Lower lobe of right lung (tissue), 2 donors: ENCODE measurements around the gene SSX4. TPM values are rescaled to one million over a fixed set of nuclear protein-coding genes. Genes with fewer than 3 reads are reported as not detected.
"Not testable (repeated sequence)": the region's sequence is repeated elsewhere in the genome, so short reads cannot be mapped to it uniquely, and the experiment has no call there.

ENCODE experiments used
- ATAC-seq, 2 donors: fragments of 200-7000 bp; cut with Tn5 transposase; one replicate each; pipeline ENCODE4 v1.9.1; 2020 to 2022; ENCODE audit warnings: mild to moderate bottlenecking in 2 of 2, moderate library complexity in 2 of 2
- DNase-seq: peaks from one replicate; pipeline ENCODE4 v3.0.0-alpha.2; 2020
- H3K27ac ChIP-seq: fragments of 200-600 bp; one replicate; pipeline ENCODE4 v1.8.0; 2022
- H3K27me3 ChIP-seq: fragments of 200-600 bp; one replicate; pipeline ENCODE4 v1.8.0; 2022; ENCODE audit warnings: low read depth
- H3K36me3 ChIP-seq: fragments of 200-600 bp; one replicate; pipeline ENCODE4 v1.8.0; 2022; ENCODE audit warnings: mild to moderate bottlenecking
- H3K4me1 ChIP-seq: fragments of 200-600 bp; one replicate; pipeline ENCODE4 v1.8.0; 2022
- H3K4me3 ChIP-seq: fragments of 200-600 bp; one replicate; pipeline ENCODE4 v1.8.0; 2022; ENCODE audit warnings: mild to moderate bottlenecking
- H3K9me3 ChIP-seq: fragments of 200-600 bp; one replicate; pipeline ENCODE4 v1.8.0; 2022
- intact Hi-C: fragments of 100-400 bp; cut with DNase I; formaldehyde crosslinking; loops from one replicate; pipeline ENCODE4 v1.11.0; 2022
- total RNA-seq: library from RNA; stranded (reverse); fragmentation: NEBNext Ultra II Directional; extraction: Animal tissue kit (Norgen Biotek cat#: 25700); gene quantifications from one replicate; pipeline ENCODE4 v1.2.1, GENCODE V29; 2021
- donor health status: DM: no; HTN: yes; CAD: no; lungs with severe emphysema.

Gene SSX4
- total RNA-seq, 1 donor from 2014 or later = not detected

GRCh38 chrX:48430166-48430565 is 46.8 kb downstream of the SSX4 start:
- ATAC-seq, intact Hi-C loops, H3K9me3 ChIP-seq, H3K4me1 ChIP-seq, DNase-seq, H3K27me3 ChIP-seq, H3K36me3 ChIP-seq, H3K27ac ChIP-seq, H3K4me3 ChIP-seq: not testable (repeated sequence)

GRCh38 chrX:48433713-48434112 is 50.4 kb downstream of the SSX4 start:
- H3K9me3 ChIP-seq, DNase-seq, H3K27ac ChIP-seq, H3K27me3 ChIP-seq, ATAC-seq, H3K36me3 ChIP-seq, H3K4me3 ChIP-seq, intact Hi-C loops, H3K4me1 ChIP-seq: not testable (repeated sequence)

Other genes starting within 250 kb of the SSX4 start
- gene SSX5, start 186.7 kb upstream of the SSX4 start, total RNA-seq = not detected
- not detected for gene SSX1, start 128.1 kb upstream of the SSX4 start, total RNA-seq
- not detected for gene SSX3, start 26.8 kb upstream of the SSX4 start, total RNA-seq
- gene SSX4B, start 28.4 kb downstream of the SSX4 start, total RNA-seq = not detected
- gene SLC38A5, start 86.7 kb downstream of the SSX4 start, total RNA-seq = 15.9 TPM
- gene FTSJ1, start 92.7 kb downstream of the SSX4 start, total RNA-seq = 30.2 TPM
- gene PORCN, start 125.5 kb downstream of the SSX4 start, total RNA-seq = 6.1 TPM
- 74.0 TPM for gene EBP, start 138.3 kb downstream of the SSX4 start, total RNA-seq
- 12.0 TPM for gene TBC1D25, start 156.2 kb downstream of the SSX4 start, total RNA-seq
- 157 TPM for gene RBM3, start 190.9 kb downstream of the SSX4 start, total RNA-seq
- gene WDR13, start 214.0 kb downstream of the SSX4 start, total RNA-seq = 125 TPM